Stimulated activated naive CD8-positive, alpha-beta T cell treated with anti-CD3 and anti-CD28 coated beads, Interleukin-15, Interleukin-2, amounts not matched to agents 100 U/mL and 50 U/mL, for 24 hours (primary cell): ENCODE data around the gene STXBP2.
"Not testable (repeated sequence)": the region's sequence is repeated elsewhere in the genome, so short reads cannot be mapped to it uniquely, and the experiment has no call there.

Source experiments
- ATAC-seq: fragments of 150-1000 bp; cut with Tn5 transposase; one replicate; pipeline ENCODE4 v1.10.0; 2021
- DNase-seq: peaks from one replicate; pipeline ENCODE4 v3.0.0; 2021

STXBP2 gene

GRCh38 chr19:7632340-7633203 is 4.3 kb upstream of the STXBP2 start:
- ATAC-seq (no peak), DNase-seq (no peak)

- DNase-seq, result no peak
- ATAC-seq, result no peak
These were observed 3.2 kb upstream of the STXBP2 start, which contains the start of gene PCP2 for GRCh38 chr19:7633698-7634097. TSS of gene PCP2 (minus strand) at chr19:7633719. CDS start at chr19:7633457, 262 bp downstream.

- ATAC-seq (no peak), DNase-seq (no peak)
These were observed 1.2 kb upstream of the STXBP2 start for GRCh38 chr19:7635670-7636069.

GRCh38 chr19:7636317-7636690 is 606 bp upstream of the STXBP2 start:
- ATAC-seq, result no peak
- DNase-seq, result no peak

GRCh38 chr19:7637374-7638256 is 705 bp downstream of the STXBP2 start:
- ATAC-seq (peak; percentile 6), DNase-seq (peak; percentile 27)

GRCh38 chr19:7638802-7639465 is 2.0 kb downstream of the STXBP2 start:
- no peak for DNase-seq
- no peak for ATAC-seq

- DNase-seq, result no peak
- ATAC-seq, result no peak
These were observed 3.0 kb downstream of the STXBP2 start for GRCh38 chr19:7639863-7640348.

GRCh38 chr19:7640803-7641202 is 3.9 kb downstream of the STXBP2 start:
- no peak for ATAC-seq
- DNase-seq, result no peak

- DNase-seq, result no peak
- ATAC-seq, result no peak
These were observed 4.7 kb downstream of the STXBP2 start for GRCh38 chr19:7641290-7642276.

GRCh38 chr19:7642295-7643030 is 5.6 kb downstream of the STXBP2 start:
- DNase-seq, result no peak
- ATAC-seq, result no peak

GRCh38 chr19:7643031-7643415 is 6.1 kb downstream of the STXBP2 start:
- ATAC-seq (no peak), DNase-seq (no peak)

- not testable (repeated sequence) for ATAC-seq
- DNase-seq, result peak; percentile 28
These were observed 7.0 kb downstream of the STXBP2 start for GRCh38 chr19:7643629-7644549.

- ATAC-seq (no peak), DNase-seq (no peak)
These were observed 7.6 kb downstream of the STXBP2 start for GRCh38 chr19:7644550-7644877.

GRCh38 chr19:7645163-7645562 is 8.3 kb downstream of the STXBP2 start:
- DNase-seq, result no peak
- no peak for ATAC-seq

GRCh38 chr19:7645656-7646425 is 8.9 kb downstream of the STXBP2 start:
- DNase-seq (no peak), ATAC-seq (no peak)

GRCh38 chr19:7646426-7646700 is 9.5 kb downstream of the STXBP2 start:
- DNase-seq (no peak), ATAC-seq (no peak)

GRCh38 chr19:7647156-7647555 is 10.2 kb downstream of the STXBP2 start:
- no peak for ATAC-seq

GRCh38 chr19:7648265-7649014 is 11.5 kb downstream of the STXBP2 start:
- DNase-seq (no peak), ATAC-seq (no peak)

More at GRCh38 chr19:7647156-7647555, 10.2 kb downstream of the STXBP2 start:
- no peak for DNase-seq
